SK-N-MC (cell line): Measurements from ENCODE around the gene ZFAND3.
A peak's percentile ranks its signal among the peaks of the same experiment; 100 is the strongest.

Experiments
- DNase-seq: peaks from one replicate; pipeline ENCODE4 v3.0.0-alpha.2; 2011; ENCODE audit warnings: low read depth, low spot score
- H3K27ac ChIP-seq: fragments of 200-600 bp; sonication (generic); 2 replicates; pipeline ENCODE4 v1.5.1; 2016; ENCODE audit warnings: mixed run types
- H3K36me3 ChIP-seq: fragments of 200-600 bp; sonication (generic); 2 replicates; pipeline ENCODE4 v1.6.1; 2017; ENCODE audit warnings: antibody characterized with exemption, low read length, mixed read lengths; ENCODE audit not compliant: insufficient read depth
- H3K4me3 ChIP-seq: fragments of 200-600 bp; sonication (generic); 2 replicates; pipeline ENCODE4 v1.5.1; 2016
- H3K9ac ChIP-seq: fragments of 200-600 bp; sonication (generic); 2 replicates; pipeline ENCODE4 v1.8.0; 2017; ENCODE audit warnings: mixed run types, mixed read lengths; ENCODE audit not compliant: insufficient read length
- H3K9me3 ChIP-seq: fragments of 200-600 bp; sonication (generic); 2 replicates; pipeline ENCODE4 v1.6.1; 2017; ENCODE audit warnings: low read depth, mild to moderate bottlenecking, antibody characterized with exemption, low read length, moderate library complexity, mixed read lengths
- EZH2 ChIP-seq: fragments of 200-600 bp; sonication (generic); IDR thresholded peaks from one replicate; pipeline ENCODE4 v1.6.1; 2017; ENCODE audit warnings: antibody characterized with exemption
- FOXP2 ChIP-seq: optimal IDR thresholded peaks from 2 replicates; pipeline ENCODE3; 2011; ENCODE audit warnings: mild to moderate bottlenecking, moderate library complexity; ENCODE audit not compliant: insufficient read depth; ENCODE audit errors: extremely low read length, control extremely low read depth
- POLR2AphosphoS5 ChIP-seq: IDR thresholded peaks from 2 replicates; pipeline ENCODE4 v1.6.1; 2012; ENCODE audit warnings: mild to moderate bottlenecking, low read depth, low read length, borderline replicate concordance

Gene ZFAND3

GRCh38 chr6:37827603-37828265 is 8.2 kb downstream of the ZFAND3 start:
- Histone ChIP-seq H3K27ac (0 out of 2 replicates have a peak overlapping the region, but pooled peaks have one; percentile 38), H3K9ac (no peak overlapping the region), H3K9me3 (no peaks in the 10 kb centered on the region), H3K4me3 (no peak overlapping the region), H3K36me3 (peaks cover 12% of the 10 kb centered on the region)
- DNase-seq, result no peak
- TF ChIP-seq POLR2AphosphoS5 (no peak), EZH2 (no peak), FOXP2 (no peak)

GRCh38 chr6:37830225-37830624 is 10.7 kb downstream of the ZFAND3 start:
- Histone ChIP-seq H3K4me3 (no peak overlapping the region), H3K36me3 (peaks cover 26% of the 10 kb centered on the region), H3K9ac (no peak overlapping the region), H3K27ac (no peak overlapping the region), H3K9me3 (0 out of 2 replicates have a peak, but pooled peaks cover 6% of the 10 kb centered on the region)
- TF ChIP-seq FOXP2 (no peak), POLR2AphosphoS5 (no peak), EZH2 (no peak)
- DNase-seq, result no peak

DNA sequence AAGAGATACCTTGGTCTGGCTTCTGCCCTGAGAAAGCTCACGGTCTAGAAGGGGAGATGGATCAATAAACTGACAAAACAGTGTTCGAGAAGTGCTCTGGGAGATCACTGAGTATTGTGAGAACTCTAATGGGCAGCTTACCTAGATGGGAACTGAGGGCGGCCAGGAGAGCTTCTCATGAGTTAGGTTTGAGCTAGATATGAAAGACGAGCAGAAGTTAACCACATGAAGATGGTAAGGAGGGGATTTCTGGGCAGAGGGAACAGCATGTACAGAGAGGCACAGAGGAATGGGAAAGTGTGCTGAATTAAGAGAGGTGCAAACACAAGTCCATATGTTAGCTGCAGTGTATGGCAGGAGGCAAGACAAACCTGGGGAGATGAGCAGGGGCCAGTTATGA is 11.9 kb downstream of the ZFAND3 start:
- no peak overlapping the region for H3K9ac ChIP-seq
- H3K9me3 ChIP-seq, result 0 out of 2 replicates have a peak, but pooled peaks cover 6% of the 10 kb centered on the region
- no peak overlapping the region for H3K4me3 ChIP-seq

DNA sequence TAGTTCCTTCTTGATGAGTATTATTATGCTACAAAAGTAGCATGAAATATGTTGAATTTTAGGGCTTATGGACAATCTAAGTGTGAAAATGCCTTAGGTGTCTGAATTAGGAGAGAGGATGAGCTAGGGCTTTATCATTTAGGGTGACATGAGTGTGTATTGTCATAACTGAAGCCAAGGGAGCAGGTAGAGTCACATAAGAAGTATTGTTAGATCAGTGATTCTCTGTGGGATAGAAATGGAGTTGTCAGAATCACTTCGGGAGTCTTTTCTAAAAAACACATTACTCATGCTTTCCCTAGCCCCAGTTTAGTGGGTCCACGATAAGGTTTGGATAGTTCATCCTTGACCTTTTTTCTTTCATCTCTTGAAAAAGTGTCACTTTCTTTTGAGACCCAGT is 16.4 kb downstream of the ZFAND3 start:
- DNase-seq, result no peak
- peaks cover 41% of the 10 kb centered on the region for H3K36me3 ChIP-seq
- H3K9me3 ChIP-seq, result 0 out of 2 replicates have a peak, but pooled peaks cover 6% of the 10 kb centered on the region
- H3K27ac ChIP-seq, result no peak overlapping the region
- no peak overlapping the region for H3K9ac ChIP-seq
- H3K4me3 ChIP-seq, result no peak overlapping the region
- TF ChIP-seq FOXP2, result no peak
- no peak for TF ChIP-seq POLR2AphosphoS5
- TF ChIP-seq EZH2, result no peak

More for the DNA sequence above, 11.9 kb downstream of the ZFAND3 start:
- no peak for DNase-seq
- Histone ChIP-seq H3K36me3 (peaks cover 22% of the 10 kb centered on the region), H3K27ac (no peak overlapping the region)
- TF ChIP-seq EZH2 (no peak), POLR2AphosphoS5 (no peak)

DNA sequence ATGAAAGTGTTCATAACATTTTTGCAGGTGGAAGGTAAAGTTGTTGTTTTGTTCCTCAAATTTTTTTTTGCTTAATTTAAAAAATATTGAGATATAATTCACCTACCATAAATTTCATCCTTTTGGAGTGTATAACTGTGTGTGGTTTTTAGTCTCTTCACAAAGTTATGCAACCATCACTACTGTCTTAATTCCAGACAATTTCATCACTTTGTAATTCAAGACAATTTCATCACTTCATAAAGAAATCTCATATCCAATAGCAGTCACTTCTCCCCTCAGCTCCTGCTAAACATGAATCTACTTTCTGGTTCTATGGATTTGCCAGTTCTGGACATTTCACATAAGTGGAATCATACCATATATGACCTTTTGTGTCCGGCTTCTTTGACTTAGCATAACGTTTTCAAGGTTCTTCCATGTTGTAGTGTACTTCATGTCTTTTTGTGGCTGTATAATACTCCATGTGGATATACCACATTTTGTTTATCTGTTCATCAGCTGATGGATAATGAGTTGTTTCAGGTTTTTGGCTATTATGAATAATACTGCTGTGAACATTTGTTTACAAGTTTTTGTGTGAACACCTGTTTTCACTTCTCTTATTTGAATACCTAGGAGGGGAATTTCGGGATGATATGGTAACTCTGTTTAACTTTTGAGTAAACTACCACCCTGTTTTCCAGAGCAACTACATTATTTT is 18.8 kb downstream of the ZFAND3 start:
- no peak overlapping the region for H3K27ac ChIP-seq
- H3K9ac ChIP-seq, result no peak overlapping the region
- H3K36me3 ChIP-seq, result peaks cover 29% of the 10 kb centered on the region
- no peak overlapping the region for H3K4me3 ChIP-seq
- TF ChIP-seq EZH2 (no peak), FOXP2 (no peak), POLR2AphosphoS5 (no peak)
- DNase-seq, result no peak
- 0 out of 2 replicates have a peak, but pooled peaks cover 6% of the 10 kb centered on the region for H3K9me3 ChIP-seq

DNA sequence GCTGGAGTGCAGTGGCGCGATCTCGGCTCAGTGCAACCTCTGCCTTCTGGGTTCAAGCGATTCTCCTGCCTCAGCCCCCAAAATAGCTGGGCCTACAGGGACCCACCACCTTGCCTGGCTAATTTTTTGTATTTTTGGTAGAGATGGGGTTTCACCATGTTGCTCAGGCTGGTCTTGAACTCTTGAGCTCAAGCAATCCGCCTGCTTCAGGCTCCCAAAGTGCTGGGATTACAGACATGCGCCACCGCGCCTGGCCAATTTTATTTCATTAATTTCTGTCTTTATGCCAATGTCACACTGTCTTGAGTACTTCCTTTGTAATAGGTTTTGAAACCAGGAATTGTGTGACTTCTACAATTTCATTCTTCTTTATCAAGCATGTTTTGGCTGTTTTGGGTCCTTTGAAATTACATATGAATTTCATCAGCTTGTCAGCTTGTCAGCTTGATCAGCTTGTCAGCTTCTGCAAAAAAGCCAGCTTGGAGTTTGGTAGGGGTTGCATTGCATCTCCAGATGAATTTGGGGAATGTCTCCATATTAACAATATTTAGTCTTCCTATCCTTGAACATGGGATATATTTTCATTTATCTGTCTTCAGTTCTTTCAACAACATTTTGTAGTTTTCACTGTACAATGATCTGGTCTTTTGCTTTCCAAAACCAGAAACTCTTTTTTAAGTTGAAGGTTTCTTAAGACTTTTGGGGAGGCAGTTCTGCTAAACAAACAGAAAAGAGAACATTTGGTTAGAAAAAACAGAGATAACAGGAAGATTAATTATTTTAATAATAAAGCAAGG is 20.8 kb downstream of the ZFAND3 start:
- Histone ChIP-seq H3K4me3 (no peak overlapping the region), H3K27ac (peak overlapping the region; percentile 87), H3K9me3 (no peaks in the 10 kb centered on the region), H3K36me3 (peaks cover 19% of the 10 kb centered on the region), H3K9ac (no peak overlapping the region)
- TF ChIP-seq FOXP2 (no peak), POLR2AphosphoS5 (no peak), EZH2 (no peak)
- no peak for DNase-seq

GRCh38 chr6:37840940-37841300 is 21.4 kb downstream of the ZFAND3 start:
- Histone ChIP-seq H3K36me3 (peaks cover 19% of the 10 kb centered on the region), H3K4me3 (no peak overlapping the region), H3K9me3 (no peaks in the 10 kb centered on the region), H3K9ac (no peak overlapping the region), H3K27ac (peak overlapping the region; percentile 87)
- no peak for TF ChIP-seq EZH2
- TF ChIP-seq FOXP2, result no peak
- no peak for TF ChIP-seq POLR2AphosphoS5
- no peak for DNase-seq
